HG03025 (cell line): Measurements from ENCODE around the gene ERN1.
A peak's percentile ranks its signal among the peaks of the same experiment; 100 is the strongest.
"Not testable (repeated sequence)": the region's sequence is repeated elsewhere in the genome, so short reads cannot be mapped to it uniquely, and the experiment has no call there.

Experiments used
- ATAC-seq: cut with Tn5 transposase; IDR thresholded peaks from one replicate; pipeline ENCODE4 v1.9.1; 2021; ENCODE audit warnings: mild to moderate bottlenecking, moderate library complexity; ENCODE audit not compliant: unreplicated experiment, low FRiP score

The ERN1 gene

GRCh38 chr17:64039106-64039400 is 90.9 kb downstream of the ERN1 start:
- ATAC-seq: no peak

- no peak for ATAC-seq
Observed at GRCh38 chr17:64038331-64039105, 91.4 kb downstream of the ERN1 start.

- ATAC-seq: no peak
Observed at GRCh38 chr17:64037802-64038201, 92.1 kb downstream of the ERN1 start.

- ATAC-seq: no peak
Observed at GRCh38 chr17:64037180-64037579, 92.8 kb downstream of the ERN1 start.

- ATAC-seq: no peak
Observed at GRCh38 chr17:64036198-64036922, 93.6 kb downstream of the ERN1 start.

- no peak for ATAC-seq
Observed at GRCh38 chr17:64032081-64032480, 97.9 kb downstream of the ERN1 start.

- ATAC-seq: no peak
Observed at GRCh38 chr17:64028874-64029464, 101.0 kb downstream of the ERN1 start.

- ATAC-seq: no peak
Observed at GRCh38 chr17:64025732-64026294, 104.1 kb downstream of the ERN1 start.

GRCh38 chr17:64024781-64025731 is 104.9 kb downstream of the ERN1 start:
- ATAC-seq: no peak

- ATAC-seq: no peak
Observed at GRCh38 chr17:64024215-64024654, 105.7 kb downstream of the ERN1 start.

GRCh38 chr17:64022611-64023063 is 107.3 kb downstream of the ERN1 start:
- ATAC-seq: no peak

- peak; percentile 52 for ATAC-seq
Observed at GRCh38 chr17:64020056-64020766, 109.7 kb downstream of the ERN1 start, which contains the start of gene ICAM2. Gene ICAM2 (minus strand): TSS chr17:64020633. CDS start chr17:64006691, 13,942 bp downstream.

GRCh38 chr17:64019551-64019961 is 110.4 kb downstream of the ERN1 start:
- ATAC-seq: not testable (repeated sequence)

GRCh38 chr17:64017381-64017980 is 112.5 kb downstream of the ERN1 start:
- no peak for ATAC-seq

- no peak for ATAC-seq
Observed at GRCh38 chr17:64016974-64017373, 113.0 kb downstream of the ERN1 start.

- no peak for ATAC-seq
Observed at GRCh38 chr17:64016231-64016784, 113.6 kb downstream of the ERN1 start.

- ATAC-seq: no peak
Observed at GRCh38 chr17:64015447-64015846, 114.5 kb downstream of the ERN1 start.

GRCh38 chr17:64009571-64010402 is 120.2 kb downstream of the ERN1 start:
- no peak for ATAC-seq
